Gastrocnemius medialis (tissue), 4 donors: ENCODE measurements around the gene THEM5. TPM values are rescaled to one million over a fixed set of nuclear protein-coding genes. Genes with fewer than 3 reads are reported as not detected.

Experiments used
- ATAC-seq, 2 donors: fragments of 150-250 bp; one replicate each; pipeline ENCODE4 v1.9.1; 2016
- DNase-seq, 2 donors: peaks; one replicate each; pipeline ENCODE4 v3.0.0-alpha.2; 2019
- H3K27ac ChIP-seq, 4 donors: fragments of 200-600 bp; sonication (generic); 1 replicate in 1 of 4; 2 replicates in 3 of 4; pipeline ENCODE4 v1.5.1; 2016 to 2018; ENCODE audit warnings: mild to moderate bottlenecking in 2 of 4, moderate library complexity in 1 of 4
- H3K27me3 ChIP-seq, 3 donors: fragments of 200-600 bp; sonication (generic) in 2 of 3; 1 replicate in 1 of 3; 2 replicates in 2 of 3; pipeline versions ENCODE4 v1.5.1 to v1.6.0; 2016 to 2019; ENCODE audit warnings: mild to moderate bottlenecking in 1 of 3, moderate library complexity in 1 of 3
- H3K36me3 ChIP-seq, 2 donors: fragments of 200-600 bp; sonication (generic) in 1 of 2; one replicate each; pipeline ENCODE4 v1.5.1; 2017 to 2018
- H3K4me1 ChIP-seq, 2 donors: fragments of 200-600 bp; sonication (generic) in 1 of 2; one replicate each; pipeline ENCODE4 v1.5.1; 2016 to 2017; ENCODE audit warnings: mild to moderate bottlenecking in 2 of 2
- H3K4me3 ChIP-seq, 4 donors: fragments of 200-600 bp; sonication (generic) in 3 of 4; 1 replicate in 1 of 4; 2 replicates in 3 of 4; pipeline ENCODE4 v1.5.1; 2016 to 2019; ENCODE audit warnings: mild to moderate bottlenecking in 2 of 4
- H3K9me3 ChIP-seq, 3 donors: fragments of 200-600 bp; sonication (generic) in 2 of 3; 1 replicate in 1 of 3; 2 replicates in 2 of 3; pipeline ENCODE4 v1.5.1; 2016 to 2019
- CTCF ChIP-seq, 5 experiments: fragments of 450-650 bp in 3 of 5; fragments of 200-600 bp in 2 of 5; sonication (generic) in 2 of 5; IDR thresholded peaks in 4 of 5; conservative IDR thresholded peaks in 1 of 5; 1 replicate in 4 of 5; 2 replicates in 1 of 5; pipeline ENCODE4 v1.5.1; 2016 to 2019; ENCODE audit warnings: antibody characterized with exemption in 5 of 5, mild to moderate bottlenecking in 3 of 5, moderate library complexity in 3 of 5
- POLR2A ChIP-seq, 2 donors: fragments of 450-650 bp; IDR thresholded peaks; one replicate each; pipeline ENCODE4 v1.6.1; 2017; ENCODE audit warnings: antibody characterized with exemption in 2 of 2, mild to moderate bottlenecking in 2 of 2, moderate library complexity in 2 of 2
- in situ Hi-C, 4 donors: fragments of 200-750 bp; cut with MboI; loops; one replicate each; pipeline versions ENCODE4 v1.15.0 to v1.8.0; 2017; ENCODE audit warnings: low sequenced_read_pairs in 4 of 4
- intact Hi-C: fragments of 100-400 bp; cut with DNase I; formaldehyde crosslinking; loops from one replicate; pipeline ENCODE4 v1.15.1; 2023; ENCODE audit warnings: low total_unique reads
- total RNA-seq, 4 donors: library from RNA; depleted of rRNA; stranded (reverse); fragments of >200 nt; gene quantifications; one replicate each; pipeline versions ENCODE4 v1.1.0 to v1.2.3, GENCODE V29; 2016

THEM5 gene
- total RNA-seq, 4 donors from 2014 or later: not detected

DNA sequence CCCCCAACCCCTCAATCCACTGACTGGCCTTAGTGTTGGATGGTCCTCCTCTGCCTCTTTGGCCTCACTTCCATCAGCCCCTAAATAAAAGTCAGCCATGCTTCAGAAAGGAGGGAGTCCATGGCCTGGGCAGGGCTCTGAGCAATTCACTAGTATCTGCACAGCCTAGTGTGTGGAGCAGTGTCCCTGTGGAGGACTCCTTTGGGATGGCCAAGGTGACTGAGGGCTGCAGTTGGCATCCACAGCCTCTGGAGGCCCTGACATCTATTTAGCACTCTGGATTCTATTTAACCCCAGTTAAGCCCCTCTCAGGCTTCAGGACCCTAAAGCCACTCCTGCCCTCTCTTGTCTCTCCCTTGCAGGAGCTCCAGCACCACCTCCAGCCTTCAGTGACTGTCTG, 3.6 kb downstream of the THEM5 start:
- no peak for ATAC-seq
- Histone ChIP-seq H3K4me1 (no peaks in the 10 kb centered on the region), H3K27ac (no peak overlapping the region), H3K9me3 (no peaks in the 10 kb centered on the region), H3K36me3 (no peaks in the 10 kb centered on the region), H3K27me3 (peaks cover 0 to 11% (median 4%) of the 10 kb centered on the region in 3 donors), H3K4me3 (no peak overlapping the region)
- in situ Hi-C loops (loop anchor here in 3 of 4 donors (10.0 to 25.0 kb wide), 3 partner anchors 85 to 263 kb away; partner anchors contain the start of genes MRPL9 (in 1 of the 3) and SNX27 (in 1 of the 3)), intact Hi-C loops (no loop called here)
- DNase-seq: no peak
- TF ChIP-seq CTCF (IDR thresholded peaks at IDR 0.05 in 4 of 5, conservative IDR thresholded peaks at IDR 0.05 in 1 of 5) (no peak), POLR2A (IDR thresholded peaks at IDR 0.05) (no peak)

DNA sequence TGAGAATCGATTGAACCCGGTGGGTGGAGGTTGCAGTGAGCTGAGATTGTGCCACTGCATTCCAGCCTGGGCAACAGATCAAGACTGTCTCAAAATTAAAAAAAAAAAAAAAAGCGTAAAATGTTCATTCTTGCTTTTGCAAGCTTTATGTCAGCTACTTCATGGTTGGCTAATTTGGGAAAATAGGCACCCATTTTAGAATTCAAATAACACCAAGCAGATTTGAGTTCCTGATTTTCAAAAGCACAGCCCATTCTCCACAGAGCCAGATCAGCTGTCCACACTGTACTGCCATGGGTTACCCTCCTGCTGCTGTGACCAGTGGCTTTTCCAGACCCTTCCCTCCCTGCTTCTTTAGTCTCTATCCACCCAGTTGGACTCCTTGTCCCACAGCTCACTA, 4.4 kb downstream of the THEM5 start:
- H3K4me3 ChIP-seq: no peak overlapping the region
- no peak for DNase-seq
- no peaks in the 10 kb centered on the region for H3K36me3 ChIP-seq
- no peak for ATAC-seq
- no peaks in the 10 kb centered on the region for H3K4me1 ChIP-seq
- intact Hi-C loops (no loop called here), in situ Hi-C loops (loop anchor here in 3 of 4 donors (10.0 to 25.0 kb wide), 3 partner anchors 84 to 262 kb away; partner anchors contain the start of genes MRPL9 (in 1 of the 3) and SNX27 (in 1 of the 3))
- TF ChIP-seq POLR2A (IDR thresholded peaks at IDR 0.05): no peak
- TF ChIP-seq CTCF (IDR thresholded peaks at IDR 0.05 in 4 of 5, conservative IDR thresholded peaks at IDR 0.05 in 1 of 5): no peak
- no peak overlapping the region for H3K27ac ChIP-seq
- H3K9me3 ChIP-seq: no peaks in the 10 kb centered on the region
- H3K27me3 ChIP-seq: peaks cover 0 to 11% (median 4%) of the 10 kb centered on the region in 3 donors

GRCh38 chr1:151847867-151848596, 5.5 kb downstream of the THEM5 start:
- no peak overlapping the region for H3K27ac ChIP-seq
- no peak overlapping the region for H3K4me3 ChIP-seq
- H3K4me1 ChIP-seq: no peaks in the 10 kb centered on the region
- H3K27me3 ChIP-seq: peaks cover 0 to 11% (median 4%) of the 10 kb centered on the region in 3 donors
- ATAC-seq (no peak), DNase-seq (no peak)
- TF ChIP-seq CTCF (IDR thresholded peaks at IDR 0.05 in 4 of 5, conservative IDR thresholded peaks at IDR 0.05 in 1 of 5): no peak
- no peak for TF ChIP-seq POLR2A (IDR thresholded peaks at IDR 0.05)
- in situ Hi-C loops: loop anchor here in 3 of 4 donors (10.0 to 25.0 kb wide), 3 partner anchors 83 to 261 kb away; partner anchors contain the start of genes MRPL9 (in 1 of the 3) and SNX27 (in 1 of the 3)
- intact Hi-C loops: no loop called here
- no peaks in the 10 kb centered on the region for H3K9me3 ChIP-seq
- no peaks in the 10 kb centered on the region for H3K36me3 ChIP-seq

GRCh38 chr1:151846686-151847237, 6.8 kb downstream of the THEM5 start:
- no peak for TF ChIP-seq POLR2A (IDR thresholded peaks at IDR 0.05)
- no peak for TF ChIP-seq CTCF (IDR thresholded peaks at IDR 0.05 in 4 of 5, conservative IDR thresholded peaks at IDR 0.05 in 1 of 5)
- Histone ChIP-seq H3K36me3 (no peaks in the 10 kb centered on the region), H3K27ac (no peak overlapping the region), H3K4me1 (no peaks in the 10 kb centered on the region), H3K4me3 (no peak overlapping the region), H3K27me3 (peaks cover 0 to 4% (median 4%) of the 10 kb centered on the region in 3 donors), H3K9me3 (no peaks in the 10 kb centered on the region)
- ATAC-seq (no peak), DNase-seq (no peak)
- in situ Hi-C loops: loop anchor here in 3 of 4 donors (10.0 to 25.0 kb wide), 3 partner anchors 82 to 259 kb away; partner anchors contain the start of genes MRPL9 (in 1 of the 3) and SNX27 (in 1 of the 3)
- intact Hi-C loops: no loop called here
